OCI-LY1 (cell line): ENCODE measurements around the gene CACNA1I.

Experiments
- H2AFZ ChIP-seq: fragments of 200-600 bp; sonication (generic), shearing (Covaris generic); 2 replicates; pipeline ENCODE4 v1.6.0; 2014; ENCODE audit warnings: antibody characterized with exemption, mild to moderate bottlenecking, low read length
- H3F3A ChIP-seq: fragments of 200-600 bp; sonication (generic), shearing (Covaris generic); 2 replicates; pipeline ENCODE4 v1.6.0; 2014; ENCODE audit warnings: mild to moderate bottlenecking, antibody characterized with exemption, low read length, moderate library complexity; ENCODE audit not compliant: insufficient read depth
- H3K27ac ChIP-seq: fragments of 200-600 bp; sonication (generic); 2 replicates; pipeline ENCODE4 v1.5.1; 2014; ENCODE audit warnings: low read length, mixed run types, mild to moderate bottlenecking, low read depth; ENCODE audit not compliant: poor library complexity, severe bottlenecking
- H3K27me3 ChIP-seq: fragments of 200-600 bp; sonication (generic); 2 replicates; pipeline ENCODE4 v1.6.0; 2014; ENCODE audit warnings: antibody characterized with exemption, mild to moderate bottlenecking, low read length, moderate library complexity; ENCODE audit not compliant: insufficient read depth
- H3K36me3 ChIP-seq: fragments of 200-600 bp; sonication (generic); 2 replicates; pipeline ENCODE4 v1.6.1; 2014; ENCODE audit warnings: mild to moderate bottlenecking, antibody characterized with exemption, low read length, moderate library complexity, mixed read lengths; ENCODE audit not compliant: insufficient read depth
- H3K4me1 ChIP-seq: fragments of 200-600 bp; sonication (generic); 2 replicates; pipeline ENCODE4 v1.5.1; 2014; ENCODE audit warnings: mild to moderate bottlenecking, low read length, moderate library complexity; ENCODE audit not compliant: insufficient read depth, severe bottlenecking
- H3K4me2 ChIP-seq: fragments of 200-600 bp; sonication (generic), shearing (Covaris generic); 2 replicates; pipeline ENCODE4 v1.6.1; 2014; ENCODE audit warnings: low read length
- H3K4me3 ChIP-seq: fragments of 200-600 bp; sonication (generic); 2 replicates; pipeline ENCODE4 v1.5.1; 2014; ENCODE audit warnings: low read length, low read depth, mild to moderate bottlenecking, mixed read lengths; ENCODE audit not compliant: poor library complexity, severe bottlenecking
- H3K79me2 ChIP-seq: fragments of 200-600 bp; shearing (Covaris generic); 2 replicates; pipeline ENCODE4 v1.6.1; 2016; ENCODE audit warnings: mixed run types, low read length, mixed read lengths; ENCODE audit not compliant: insufficient read depth
- H3K9ac ChIP-seq: fragments of 200-600 bp; sonication (generic), shearing (Covaris generic); 2 replicates; pipeline ENCODE4 v1.6.1; 2014; ENCODE audit warnings: mild to moderate bottlenecking, low read length, mixed read lengths
- H3K9me2 ChIP-seq: fragments of 200-600 bp; sonication (generic), shearing (Covaris generic); 2 replicates; pipeline ENCODE4 v1.6.1; 2014; ENCODE audit warnings: low read depth, mild to moderate bottlenecking, low read length, mixed read lengths
- H3K9me3 ChIP-seq: fragments of 200-600 bp; shearing (Covaris generic); 2 replicates; pipeline ENCODE4 v1.6.1; 2014; ENCODE audit warnings: low read length, mixed read lengths
- H4K20me1 ChIP-seq: fragments of 200-600 bp; sonication (generic), shearing (Covaris generic); 2 replicates; pipeline ENCODE4 v1.6.0; 2016; ENCODE audit warnings: mild to moderate bottlenecking, low read length; ENCODE audit not compliant: insufficient read depth
- CTCF ChIP-seq: fragments of 200-600 bp; sonication (generic), shearing (Covaris generic); IDR thresholded peaks from 2 replicates; pipeline ENCODE4 v1.5.1; 2017; ENCODE audit warnings: mild to moderate bottlenecking, antibody characterized with exemption, low read length, moderate library complexity, mixed read lengths
- EZH2 ChIP-seq: fragments of 200-600 bp; sonication (generic), shearing (Covaris generic); IDR thresholded peaks from 2 replicates; pipeline ENCODE4 v1.8.0; 2017; ENCODE audit warnings: borderline replicate concordance, mixed run types, mild to moderate bottlenecking, antibody characterized with exemption, low read length, moderate library complexity, mixed read lengths

CACNA1I gene

GRCh38 chr22:39625569-39626537 lies 55.3 kb downstream of the CACNA1I start:
- H3K4me1 ChIP-seq: no peaks in the 10 kb centered on the region
- H4K20me1 ChIP-seq: no peaks in the 10 kb centered on the region
- no peak overlapping the region for H3K27ac ChIP-seq
- H3F3A ChIP-seq: no peaks in the 10 kb centered on the region
- no peaks in the 10 kb centered on the region for H3K9me3 ChIP-seq
- no peak overlapping the region for H2AFZ ChIP-seq
- no peak overlapping the region for H3K4me2 ChIP-seq
- no peak overlapping the region for H3K4me3 ChIP-seq
- no peaks in the 10 kb centered on the region for H3K9me2 ChIP-seq
- no peak for TF ChIP-seq EZH2
- TF ChIP-seq CTCF: no peak
- no peak overlapping the region for H3K9ac ChIP-seq
- peaks cover 3% of the 10 kb centered on the region; the same call in 1 of the 2 replicates for H3K27me3 ChIP-seq
- H3K79me2 ChIP-seq: no peaks in the 10 kb centered on the region
- H3K36me3 ChIP-seq: no peaks in the 10 kb centered on the region

GRCh38 chr22:39627208-39627607 lies 56.7 kb downstream of the CACNA1I start:
- H3K79me2 ChIP-seq: no peaks in the 10 kb centered on the region
- no peak overlapping the region for H3K4me2 ChIP-seq
- H3K27me3 ChIP-seq: peaks cover 3% of the 10 kb centered on the region; the same call in 1 of the 2 replicates
- no peaks in the 10 kb centered on the region for H3K4me1 ChIP-seq
- H2AFZ ChIP-seq: no peak overlapping the region
- H3K9me2 ChIP-seq: no peaks in the 10 kb centered on the region
- no peak overlapping the region for H3K27ac ChIP-seq
- no peaks in the 10 kb centered on the region for H4K20me1 ChIP-seq
- H3K9me3 ChIP-seq: no peaks in the 10 kb centered on the region
- TF ChIP-seq EZH2 (no peak), CTCF (no peak)
- H3K4me3 ChIP-seq: no peak overlapping the region
- H3F3A ChIP-seq: no peaks in the 10 kb centered on the region
- no peak overlapping the region for H3K9ac ChIP-seq
- no peaks in the 10 kb centered on the region for H3K36me3 ChIP-seq

GRCh38 chr22:39627865-39628562 lies 57.5 kb downstream of the CACNA1I start:
- TF ChIP-seq EZH2: no peak
- no peak for TF ChIP-seq CTCF
- no peak overlapping the region for H3K9ac ChIP-seq
- no peaks in the 10 kb centered on the region for H4K20me1 ChIP-seq
- H3K9me2 ChIP-seq: no peaks in the 10 kb centered on the region
- H3K27ac ChIP-seq: no peak overlapping the region
- no peak overlapping the region for H2AFZ ChIP-seq
- no peak overlapping the region for H3K4me2 ChIP-seq
- no peaks in the 10 kb centered on the region for H3K4me1 ChIP-seq
- no peaks in the 10 kb centered on the region for H3K79me2 ChIP-seq
- H3K36me3 ChIP-seq: no peaks in the 10 kb centered on the region
- H3K9me3 ChIP-seq: no peaks in the 10 kb centered on the region
- H3K4me3 ChIP-seq: no peak overlapping the region
- H3K27me3 ChIP-seq: peaks cover 3% of the 10 kb centered on the region; the same call in 1 of the 2 replicates
- no peaks in the 10 kb centered on the region for H3F3A ChIP-seq
